HepG2 (cell line): Measurements from ENCODE around the gene SMIM41. TPM values are rescaled to one million over a fixed set of nuclear protein-coding genes. Genes with fewer than 3 reads are reported as not detected.

Experiments
- AGO1 ChIP-seq: fragments of 200-400 bp; formaldehyde crosslinking; IDR thresholded peaks from 2 replicates; pipeline ENCODE4 v1.6.1; 2017; ENCODE audit warnings: mild to moderate bottlenecking, low read depth, low read length, moderate library complexity; ENCODE audit not compliant: poor library complexity, severe bottlenecking
- ARID3A ChIP-seq: IDR thresholded peaks from 2 replicates; pipeline ENCODE4 v1.6.1; 2012; ENCODE audit warnings: low read depth, low read length, improper control_type of control experiment
- ASH2L ChIP-seq: fragments of 300-600, 200-600 bp; sonication (generic); IDR thresholded peaks from 2 replicates; pipeline ENCODE4 v1.7.0; 2017; ENCODE audit warnings: low read depth, mild to moderate bottlenecking, moderate library complexity, mixed read lengths, low read length; ENCODE audit not compliant: insufficient read length
- ATF7-NPFF ChIP-seq: sonication (generic); formaldehyde crosslinking; IDR thresholded peaks from 2 replicates; pipeline ENCODE4 v1.8.1; 2023; ENCODE audit warnings: mild to moderate bottlenecking, low read depth, missing genetic modification reagents, moderate library complexity
- BRCA1 ChIP-seq: sonication (generic); formaldehyde crosslinking; IDR thresholded peaks from 2 replicates; pipeline ENCODE4 v1.4.0; 2020; ENCODE audit warnings: missing genetic modification reagents
- CBX2 ChIP-seq, 2 experiments: fragments of 200-600 bp in 1 of 2; sonication (generic); formaldehyde crosslinking in 1 of 2; IDR thresholded peaks; 2 replicates each; pipeline versions ENCODE4 v1.7.0 to v1.8.1; 2018 to 2022; ENCODE audit warnings: low read depth in 2 of 2, low read length in 1 of 2, mild to moderate bottlenecking in 1 of 2, missing genetic modification reagents in 1 of 2
- CBX5 ChIP-seq: sonication (generic); formaldehyde crosslinking; IDR thresholded peaks from 2 replicates; pipeline ENCODE4 v1.4.0; 2020; ENCODE audit warnings: missing genetic modification reagents, borderline replicate concordance
- CCDC6 ChIP-seq: sonication (generic); formaldehyde crosslinking; IDR thresholded peaks from 2 replicates; pipeline ENCODE4 v1.8.1; 2022; ENCODE audit warnings: mild to moderate bottlenecking, missing genetic modification reagents, moderate library complexity
- CREBL2 ChIP-seq: sonication (generic); formaldehyde crosslinking; IDR thresholded peaks from 2 replicates; pipeline ENCODE4 v1.8.1; 2023; ENCODE audit warnings: missing genetic modification reagents, mild to moderate bottlenecking, borderline replicate concordance
- GPBP1L1 ChIP-seq: sonication (generic); formaldehyde crosslinking; IDR thresholded peaks from 2 replicates; pipeline ENCODE4 v1.5.0; 2020; ENCODE audit warnings: mild to moderate bottlenecking, missing genetic modification reagents
- IRF9 ChIP-seq: sonication (generic); formaldehyde crosslinking; IDR thresholded peaks from 2 replicates; pipeline ENCODE4 v1.8.0; 2022; ENCODE audit warnings: missing genetic modification reagents, mild to moderate bottlenecking, borderline replicate concordance
- JARID2 ChIP-seq: sonication (generic); formaldehyde crosslinking; IDR thresholded peaks from 2 replicates; pipeline ENCODE4 v1.8.1; 2023; ENCODE audit warnings: missing genetic modification reagents, inconsistent platforms; ENCODE audit not compliant: insufficient replicate concordance
- JUND ChIP-seq: sonication (generic); formaldehyde crosslinking; IDR thresholded peaks from 2 replicates; pipeline ENCODE4 v1.8.0; 2022; ENCODE audit warnings: mild to moderate bottlenecking, missing genetic modification reagents
- RBAK ChIP-seq: sonication (generic); formaldehyde crosslinking; IDR thresholded peaks from 2 replicates; pipeline ENCODE4 v1.5.1; 2020; ENCODE audit warnings: mild to moderate bottlenecking, missing genetic modification reagents
- SNAPC2 ChIP-seq: sonication (generic); formaldehyde crosslinking; IDR thresholded peaks from 2 replicates; pipeline ENCODE4 v1.8.1; 2022; ENCODE audit warnings: mild to moderate bottlenecking, missing genetic modification reagents
- TGIF2 ChIP-seq: IDR thresholded peaks from 2 replicates; pipeline ENCODE4 v1.6.1; 2016; ENCODE audit warnings: control low read depth, missing compliant biosample characterization
- ZBTB3 ChIP-seq: sonication (generic); formaldehyde crosslinking; IDR thresholded peaks from 2 replicates; pipeline ENCODE4 v1.4.0; 2020; ENCODE audit warnings: low read depth, mild to moderate bottlenecking, moderate library complexity, missing genetic modification reagents, borderline replicate concordance
- ZC3H4 ChIP-seq: sonication (generic); formaldehyde crosslinking; IDR thresholded peaks from 2 replicates; pipeline ENCODE4 v1.4.0; 2020; ENCODE audit warnings: missing genetic modification reagents, borderline replicate concordance
- ZNF709 ChIP-seq: sonication (generic); formaldehyde crosslinking; IDR thresholded peaks from 2 replicates; pipeline ENCODE4 v1.5.0; 2020; ENCODE audit warnings: mild to moderate bottlenecking, missing genetic modification reagents
- ZNF761 ChIP-seq: sonication (generic); formaldehyde crosslinking; conservative IDR thresholded peaks from 2 replicates; pipeline ENCODE4 v1.4.0; 2020; ENCODE audit warnings: mild to moderate bottlenecking, missing genetic modification reagents
- ZUFSP ChIP-seq: sonication (generic); formaldehyde crosslinking; IDR thresholded peaks from 2 replicates; pipeline ENCODE4 v1.9.0; 2021; ENCODE audit warnings: missing genetic modification reagents, mild to moderate bottlenecking, borderline replicate concordance
- polyA plus RNA-seq, 8 experiments: library from polyadenylated mRNA; depleted of rRNA in 3 of 8; stranded (reverse) in 7 of 8; unstranded in 1 of 8; fragments of >200 nt; fragmentation: Illumina TruSeq in 4 of 8; extraction: Trizol in 4 of 8; gene quantifications; 2 replicates each; pipeline versions ENCODE4 v1.2.1 to v1.2.3, GENCODE V29; 2011 to 2016; ENCODE audit warnings: low read depth in 4 of 8, missing spikeins in 1 of 8, mixed read lengths in 1 of 8; ENCODE audit not compliant: insufficient read depth in 1 of 8
- total RNA-seq, 5 experiments: library from RNA; depleted of rRNA; stranded (reverse); fragments of >200 nt; fragmentation: Illumina TruSeq; extraction: Trizol; gene quantifications; 2 replicates each; pipeline ENCODE4 v1.2.3, GENCODE V29; 2016; ENCODE audit warnings: low read depth in 1 of 5

The SMIM41 gene
- total and polyA plus RNA-seq, 2 of the 13 experiments (the other 11 are each of a cell fraction or from before 2014, with no cell fraction given): not detected

GRCh38 chr12:52069327-52070184 lies 9.9 kb upstream of the SMIM41 start, which contains the start of gene ATG101 (continued):
- TF ChIP-seq ARID3A (0 out of 2 replicates have a peak, but pooled peaks have one; percentile 44), ZBTB3 (CRISPR knock-in tag) (no peak; the same call in 1 of the 2 replicates), CBX2 (IDR thresholded peaks at IDR 0.05; ENCODE audit: low read depth, low read length) (no peak), CBX2 (CRISPR knock-in tag; IDR thresholded peaks at IDR 0.05; ENCODE audit: low read depth) (no peak), JARID2 (CRISPR knock-in tag) (no peak), ZNF709 (CRISPR knock-in tag) (peak; percentile 25; the same call in 1 of the 2 replicates), CBX5 (CRISPR knock-in tag) (peak; percentile 52; the same call in 1 of the 2 replicates), ZC3H4 (CRISPR knock-in tag) (no peak; the same call in 1 of the 2 replicates), CREBL2 (CRISPR knock-in tag) (no peak), ZNF761 (CRISPR knock-in tag) (no peak), CCDC6 (peak; percentile 62; the same call in 1 of the 2 replicates), SNAPC2 (CRISPR knock-in tag) (peak; percentile 79; the same call in 1 of the 2 replicates), ASH2L (peak; percentile 95), IRF9 (peak; percentile 91; the same call in 1 of the 2 replicates), ZUFSP (no peak), ATF7-NPFF (CRISPR knock-in tag) (peak; percentile 67; the same call in 1 of the 2 replicates), RBAK (no peak), TGIF2 (CRISPR knock-in tag) (peak; percentile 91), GPBP1L1 (CRISPR knock-in tag) (no peak), BRCA1 (CRISPR knock-in tag) (0 out of 2 replicates have a peak, but pooled peaks have one; percentile 67), AGO1 (no peak), JUND (CRISPR knock-in tag) (no peak)
